ENCODE results near the gene MMP28.

DNA sequence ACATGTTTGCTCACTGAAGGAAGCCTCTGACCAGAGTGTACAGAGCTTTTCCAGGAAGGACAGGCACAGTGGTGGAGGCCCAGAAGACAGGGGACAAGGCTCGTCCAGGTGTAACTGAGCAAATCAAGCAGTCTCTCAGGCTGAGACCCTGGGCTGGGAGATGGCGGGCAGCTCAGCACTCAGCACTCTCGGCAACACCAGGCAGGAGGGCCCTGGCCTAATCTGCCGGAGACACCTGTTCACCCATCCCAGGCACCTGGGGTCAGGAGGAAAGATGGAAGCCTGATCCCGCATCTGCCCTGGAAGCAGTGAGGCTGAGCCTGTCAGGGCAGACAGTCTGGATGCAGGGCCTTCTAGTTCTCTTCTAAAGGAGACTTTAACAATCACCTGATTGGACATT is 59.2 kb downstream of the MMP28 start:
- no peak for TF ChIP-seq POLR2A (IDR thresholded peaks at IDR 0.05; ENCODE audit: low read depth, low read length)
- no peak for TF ChIP-seq RFX5 (IDR thresholded peaks at IDR 0.05; ENCODE audit: low read depth, low read length)
- no peak for TF ChIP-seq CTCF (IDR thresholded peaks at IDR 0.05 in 2 of 3, conservative IDR thresholded peaks at IDR 0.05 in 1 of 3; ENCODE audit: control insufficient read depth in 2 of 3, extremely low read depth in 1 of 3, insufficient read depth in 1 of 3, low read depth in 3 of 3, low read length in 3 of 3)
- no peak for TF ChIP-seq CREB1 (IDR thresholded peaks at IDR 0.05; ENCODE audit: low read depth)
- TF ChIP-seq ETV6 (conservative IDR thresholded peaks at IDR 0.05 in 1 of 2, IDR thresholded peaks at IDR 0.05 in 1 of 2; ENCODE audit: borderline replicate concordance in 1 of 2, low read depth in 1 of 2): no peak
- no peak for TF ChIP-seq EGR1 (IDR thresholded peaks at IDR 0.05; ENCODE audit: borderline replicate concordance in 1 of 2, low read depth in 2 of 2, low read length in 2 of 2)
- no peak for TF ChIP-seq TBL1XR1 (IDR thresholded peaks at IDR 0.05; ENCODE audit: low read depth, low read length)
- TF ChIP-seq ATF2 (IDR thresholded peaks at IDR 0.05; ENCODE audit: low read length): no peak
- TF ChIP-seq, protein P1, sequence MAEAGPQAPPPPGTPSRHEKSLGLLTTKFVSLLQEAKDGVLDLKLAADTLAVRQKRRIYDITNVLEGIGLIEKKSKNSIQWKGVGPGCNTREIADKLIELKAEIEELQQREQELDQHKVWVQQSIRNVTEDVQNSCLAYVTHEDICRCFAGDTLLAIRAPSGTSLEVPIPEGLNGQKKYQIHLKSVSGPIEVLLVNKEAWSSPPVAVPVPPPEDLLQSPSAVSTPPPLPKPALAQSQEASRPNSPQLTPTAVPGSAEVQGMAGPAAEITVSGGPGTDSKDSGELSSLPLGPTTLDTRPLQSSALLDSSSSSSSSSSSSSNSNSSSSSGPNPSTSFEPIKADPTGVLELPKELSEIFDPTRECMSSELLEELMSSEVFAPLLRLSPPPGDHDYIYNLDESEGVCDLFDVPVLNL (IDR thresholded peaks at IDR 0.05; ENCODE audit: low read depth, low read length): no peak
- no peak for TF ChIP-seq HCFC1 (IDR thresholded peaks at IDR 0.05; ENCODE audit: low read length)
- no peak for TF ChIP-seq SP1 (IDR thresholded peaks at IDR 0.05; ENCODE audit: low read depth, low read length)
- no peak for TF ChIP-seq ZNF217 (IDR thresholded peaks at IDR 0.05)
- TF ChIP-seq SMC3 (IDR thresholded peaks at IDR 0.05; ENCODE audit: borderline replicate concordance, low read length): no peak
- no peak for TF ChIP-seq CBX5 (IDR thresholded peaks at IDR 0.05; ENCODE audit: low read depth)
